ENCODE data around the gene COA3. TPM values are rescaled to one million over a fixed set of nuclear protein-coding genes. Genes with fewer than 3 reads are reported as not detected.
A peak's percentile ranks its signal among the peaks of the same experiment; 100 is the strongest.

COA3 gene
- total RNA-seq, 4 donors from 2014 or later: 128 to 400 (median 171) TPM

GRCh38 chr17:42780851-42781638 lies 17.5 kb downstream of the COA3 start:
- H3K36me3 ChIP-seq: peaks cover 0 to 26% (median 10%) of the 10 kb centered on the region in 4 donors

GRCh38 chr17:42779936-42780850 lies 18.3 kb downstream of the COA3 start, which contains the start of gene WNK4:
Gene WNK4, plus strand, starts transcription at chr17:42780610. Its CDS starts 89 bp downstream, at chr17:42780699.
- TF ChIP-seq POLR2A (IDR thresholded peaks at IDR 0.05) (peak; percentile 75), EP300 (IDR thresholded peaks at IDR 0.05; ENCODE audit: low read depth) (peak; percentile 36), POLR2AphosphoS5 (IDR thresholded peaks at IDR 0.05) (peak in 2 of 3 donors; percentile 65 to 67)
- TF ChIP-seq, protein P1, sequence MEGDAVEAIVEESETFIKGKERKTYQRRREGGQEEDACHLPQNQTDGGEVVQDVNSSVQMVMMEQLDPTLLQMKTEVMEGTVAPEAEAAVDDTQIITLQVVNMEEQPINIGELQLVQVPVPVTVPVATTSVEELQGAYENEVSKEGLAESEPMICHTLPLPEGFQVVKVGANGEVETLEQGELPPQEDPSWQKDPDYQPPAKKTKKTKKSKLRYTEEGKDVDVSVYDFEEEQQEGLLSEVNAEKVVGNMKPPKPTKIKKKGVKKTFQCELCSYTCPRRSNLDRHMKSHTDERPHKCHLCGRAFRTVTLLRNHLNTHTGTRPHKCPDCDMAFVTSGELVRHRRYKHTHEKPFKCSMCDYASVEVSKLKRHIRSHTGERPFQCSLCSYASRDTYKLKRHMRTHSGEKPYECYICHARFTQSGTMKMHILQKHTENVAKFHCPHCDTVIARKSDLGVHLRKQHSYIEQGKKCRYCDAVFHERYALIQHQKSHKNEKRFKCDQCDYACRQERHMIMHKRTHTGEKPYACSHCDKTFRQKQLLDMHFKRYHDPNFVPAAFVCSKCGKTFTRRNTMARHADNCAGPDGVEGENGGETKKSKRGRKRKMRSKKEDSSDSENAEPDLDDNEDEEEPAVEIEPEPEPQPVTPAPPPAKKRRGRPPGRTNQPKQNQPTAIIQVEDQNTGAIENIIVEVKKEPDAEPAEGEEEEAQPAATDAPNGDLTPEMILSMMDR (IDR thresholded peaks at IDR 0.05): no peak
- peak within 1 kb of the TSS; percentile 31 to 69 (median 50) for H3K4me3 ChIP-seq
- 16% methylated on average over 15 of the region's 65 CpGs; no CpG with 5 or more reads in 1 of the 2 donors for WGBS, 2 donors (ENCODE audit: low coverage in 1 of 2)
- peaks cover 0 to 27% (median 11%) of the 10 kb centered on the region in 4 donors for H3K36me3 ChIP-seq
- peak; percentile 77 for DNase-seq
- peaks cover 0 to 48% (median 31%) of the 10 kb centered on the region in 4 donors for H3K4me1 ChIP-seq
- in situ Hi-C loops (cut with MboI; ENCODE audit: low pct_ligation_motif_present in 1 of 4, low pct_unique_long_range_greater_than_20kb in 1 of 4, low sequenced_read_pairs in 3 of 4): no loop called here
- H3K9me3 ChIP-seq: no peaks in the 10 kb centered on the region
- H3K27me3 ChIP-seq: peaks cover 47% of the 10 kb centered on the region
- peak within 1 kb of the TSS; percentile 78 to 87 (median 84) for H3K27ac ChIP-seq
- intact Hi-C loops (cut with DNase I; ENCODE audit: low total_unique reads): no loop called here

More at GRCh38 chr17:42780851-42781638, 17.5 kb downstream of the COA3 start:
- H3K27ac ChIP-seq: peak overlapping the region; percentile 78 to 87 (median 84)
- peaks cover 56% of the 10 kb centered on the region for H3K27me3 ChIP-seq
- intact Hi-C loops (cut with DNase I; ENCODE audit: low total_unique reads): no loop called here
- H3K4me1 ChIP-seq: peaks cover 0 to 41% (median 30%) of the 10 kb centered on the region in 4 donors
- 13% methylated on average over 24 of the region's 39 CpGs; no CpG with 5 or more reads in 1 of the 2 donors for WGBS, 2 donors (ENCODE audit: low coverage in 1 of 2)
- in situ Hi-C loops (cut with MboI; ENCODE audit: low pct_ligation_motif_present in 1 of 4, low pct_unique_long_range_greater_than_20kb in 1 of 4, low sequenced_read_pairs in 3 of 4): no loop called here
- no peaks in the 10 kb centered on the region for H3K9me3 ChIP-seq
- TF ChIP-seq, protein P1 (IDR thresholded peaks at IDR 0.05): no peak
- no peak for TF ChIP-seq POLR2AphosphoS5 (IDR thresholded peaks at IDR 0.05)
- no peak for TF ChIP-seq EP300 (IDR thresholded peaks at IDR 0.05; ENCODE audit: low read depth)
- no peak for TF ChIP-seq POLR2A (IDR thresholded peaks at IDR 0.05)
- peak overlapping the region; percentile 31 to 69 (median 50) for H3K4me3 ChIP-seq
- no peak for DNase-seq

DNA sequence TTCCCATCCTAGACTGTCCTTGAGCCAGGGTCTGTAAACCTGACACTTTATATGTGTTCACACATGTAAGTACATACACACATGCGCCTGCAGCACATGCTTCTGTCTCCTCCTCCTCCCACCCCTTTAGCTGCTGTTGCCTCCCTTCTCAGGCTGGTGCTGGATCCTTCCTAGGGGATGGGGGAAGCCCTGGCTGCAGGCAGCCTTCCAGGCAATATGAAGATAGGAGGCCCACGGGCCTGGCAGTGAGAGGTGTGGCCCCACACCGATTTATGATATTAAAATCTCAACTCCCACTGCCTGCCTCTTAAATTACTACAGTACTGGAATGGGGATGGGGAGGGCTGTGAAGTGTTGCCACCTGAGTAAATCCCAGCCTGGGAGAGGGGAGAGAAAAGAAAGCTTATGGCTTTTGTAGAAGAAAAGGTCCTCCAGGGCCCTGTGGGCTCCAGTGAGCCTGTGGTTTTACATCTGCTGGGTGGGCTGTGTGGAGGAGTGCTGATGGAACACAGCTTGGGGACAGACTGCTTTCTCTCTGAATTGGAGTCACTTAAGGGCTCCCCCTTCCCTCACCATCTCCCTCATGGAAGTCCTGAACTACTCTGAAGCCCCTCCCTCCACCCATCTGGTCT lies 19.1 kb downstream of the COA3 start:
- H3K27me3 ChIP-seq: peaks cover 42% of the 10 kb centered on the region
- intact Hi-C loops (cut with DNase I; ENCODE audit: low total_unique reads) (no loop called here), in situ Hi-C loops (cut with MboI; ENCODE audit: low pct_ligation_motif_present in 1 of 4, low pct_unique_long_range_greater_than_20kb in 1 of 4, low sequenced_read_pairs in 3 of 4) (no loop called here)
- TF ChIP-seq POLR2AphosphoS5 (IDR thresholded peaks at IDR 0.05) (no peak), POLR2A (IDR thresholded peaks at IDR 0.05) (no peak), EP300 (IDR thresholded peaks at IDR 0.05; ENCODE audit: low read depth) (no peak)
- TF ChIP-seq, protein P1 (IDR thresholded peaks at IDR 0.05): no peak
- H3K9me3 ChIP-seq: no peaks in the 10 kb centered on the region
- H3K4me3 ChIP-seq: no peak overlapping the region
- peaks cover 0 to 27% (median 11%) of the 10 kb centered on the region in 4 donors for H3K36me3 ChIP-seq
- 56% methylated on average over 3 of the region's 3 CpGs; no CpG with 5 or more reads in 1 of the 2 donors for WGBS, 2 donors (ENCODE audit: low coverage in 1 of 2)
- peaks cover 3 to 55% (median 32%) of the 10 kb centered on the region in 4 donors for H3K4me1 ChIP-seq
- H3K27ac ChIP-seq: peak overlapping the region; percentile 78 to 87 (median 84)
- no peak for DNase-seq
